NCI-H1092 treated with DMSO at 0.1 percent for 48 hours (cell line): Measurements from ENCODE around the gene PGC.

ENCODE experiments used
- DNase-seq: peaks from one replicate; lab custom pipeline; 2025; lab: John Stamatoyannopoulos, UW

PGC gene

DNA sequence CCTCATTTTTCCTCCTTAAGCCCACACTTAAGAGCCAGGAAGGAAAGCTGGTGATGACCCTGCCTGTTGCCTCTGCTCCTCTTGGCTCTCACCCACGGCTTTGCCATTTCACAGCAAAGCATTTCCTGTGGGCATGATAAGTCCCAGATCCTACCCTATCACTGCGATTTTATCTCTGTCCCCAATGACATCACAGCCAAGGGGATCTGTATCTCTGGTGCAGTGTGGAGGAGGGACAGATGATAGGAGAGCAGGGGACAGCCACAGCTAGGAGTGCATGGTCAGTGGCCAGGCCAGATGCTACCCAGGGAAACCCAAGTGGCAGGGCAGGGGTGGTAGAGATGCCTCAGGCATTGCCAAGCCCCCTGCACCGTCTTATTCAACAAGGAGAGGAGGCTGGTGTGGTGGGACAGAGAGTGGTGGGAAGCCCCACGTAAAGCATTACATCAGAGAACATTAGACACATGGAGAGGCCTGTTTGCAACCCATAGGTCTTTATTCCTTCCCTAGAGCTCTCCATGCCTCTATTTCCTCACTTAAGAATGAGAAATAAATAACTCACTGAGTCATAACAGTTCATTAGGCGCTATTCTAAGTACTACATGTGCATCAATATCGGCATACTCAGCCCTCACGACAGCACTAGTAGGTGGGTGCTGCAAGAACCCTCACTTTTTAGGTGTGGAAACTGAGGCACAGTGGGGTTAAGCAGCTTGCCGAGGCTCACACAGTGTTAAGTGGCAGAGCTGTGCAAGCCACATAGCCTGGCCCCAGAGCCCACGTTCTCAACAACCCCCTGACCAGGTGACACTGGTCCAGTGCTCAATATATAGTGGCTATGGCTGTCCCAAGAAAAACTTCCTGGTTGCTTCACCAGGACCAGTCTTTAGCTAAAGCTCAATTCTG lies 16.4 kb downstream of the PGC start:
- no peak for DNase-seq

DNA sequence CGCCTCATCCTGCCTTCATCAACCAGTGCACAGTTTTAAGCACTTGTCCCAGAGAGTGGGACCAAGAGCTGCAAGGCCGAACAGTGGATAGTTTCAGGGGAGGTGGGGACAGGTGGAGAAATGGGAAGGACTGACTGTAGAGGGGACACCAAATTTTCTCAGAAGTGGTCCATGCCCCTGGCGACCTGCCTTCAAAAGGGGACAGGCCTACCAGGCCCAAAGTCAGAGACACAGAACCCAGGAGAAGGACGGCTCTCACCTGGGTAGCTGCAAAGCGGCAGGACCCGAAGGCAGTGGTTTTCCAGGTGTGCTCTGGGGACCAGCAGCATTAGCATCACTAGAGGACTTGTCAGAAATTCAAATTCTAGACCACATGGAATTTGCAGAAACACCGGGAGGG lies 17.6 kb downstream of the PGC start:
- no peak for DNase-seq

DNA sequence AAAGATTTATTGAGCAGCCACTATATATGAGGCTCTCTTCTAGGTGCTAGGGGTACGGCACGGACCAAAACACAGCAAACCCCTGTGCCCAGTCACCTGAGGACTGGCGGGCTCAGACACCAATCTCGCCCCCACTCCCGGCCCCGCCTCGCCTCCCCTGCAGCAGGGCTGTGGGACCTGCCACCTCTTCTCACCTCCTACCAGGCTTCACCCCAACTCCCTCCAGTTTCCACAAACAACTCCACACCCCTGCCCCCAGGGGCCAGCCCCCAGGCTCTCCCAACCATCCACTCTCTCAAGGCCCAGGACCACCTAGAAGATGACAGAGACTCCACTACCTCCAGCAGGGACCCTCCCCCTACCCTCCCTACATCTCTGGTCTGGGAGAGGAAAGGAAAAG lies 18.2 kb downstream of the PGC start:
- DNase-seq = no peak

DNA sequence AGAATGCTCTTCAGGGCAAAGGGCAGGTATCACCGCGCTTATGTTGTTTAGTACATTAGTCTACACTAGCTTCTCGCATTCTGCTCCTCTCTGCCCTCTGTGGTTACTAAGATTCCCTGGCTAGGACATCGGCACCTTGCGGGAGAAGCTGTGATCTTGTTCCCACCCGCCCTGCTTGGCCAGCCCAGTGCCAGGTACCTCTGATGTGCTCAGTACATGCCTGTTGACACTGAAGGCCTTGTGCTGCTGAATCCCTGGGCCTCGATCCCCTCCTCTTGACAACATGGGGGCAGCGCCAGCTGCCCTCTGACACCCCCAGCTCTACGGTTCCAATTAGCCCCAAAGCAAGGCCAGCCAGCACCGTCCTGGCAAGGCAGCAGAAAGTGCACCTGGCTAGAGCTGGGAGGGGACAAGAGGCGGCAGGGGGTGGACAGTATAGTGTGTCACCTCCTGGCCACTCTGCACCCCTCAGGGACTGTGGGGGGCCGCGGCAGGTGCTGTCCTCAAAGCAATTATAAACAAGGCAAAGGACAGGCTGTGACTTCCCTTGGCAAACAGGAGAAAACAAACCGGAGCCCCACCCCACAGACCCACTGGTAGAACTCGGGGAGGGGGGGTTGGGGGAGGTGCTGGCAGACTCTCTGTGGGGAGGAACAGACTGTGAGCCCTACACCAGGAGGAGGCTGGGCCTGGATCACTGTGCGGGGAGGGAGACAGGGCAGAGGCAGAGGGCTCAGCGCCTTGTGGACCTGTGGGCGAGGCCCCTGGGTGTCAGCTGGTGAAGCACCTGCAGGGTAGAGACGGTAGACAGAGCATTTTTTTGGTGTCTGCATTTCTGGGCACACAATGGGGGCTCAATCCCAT lies 18.9 kb downstream of the PGC start:
- peak; percentile 79 for DNase-seq

DNA sequence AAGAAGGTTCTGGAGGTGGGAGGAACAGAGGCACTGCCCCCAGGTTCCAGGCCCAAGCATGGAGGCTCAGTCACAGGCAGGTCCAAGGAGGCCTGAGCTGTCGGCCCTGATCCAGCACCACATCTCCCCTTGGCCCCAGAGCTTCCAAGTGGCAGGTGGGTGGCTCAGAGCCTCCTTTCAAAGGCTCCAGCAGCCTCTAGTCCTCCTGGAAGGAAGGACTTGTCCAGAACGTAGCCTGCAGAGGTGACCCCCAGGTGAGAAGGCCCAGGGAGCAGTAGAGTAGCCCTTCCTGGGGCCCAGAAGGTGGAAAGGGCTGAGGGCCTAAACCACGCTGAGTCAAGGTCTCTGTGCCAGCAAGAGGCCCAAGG lies 19.5 kb downstream of the PGC start:
- no peak for DNase-seq

DNA sequence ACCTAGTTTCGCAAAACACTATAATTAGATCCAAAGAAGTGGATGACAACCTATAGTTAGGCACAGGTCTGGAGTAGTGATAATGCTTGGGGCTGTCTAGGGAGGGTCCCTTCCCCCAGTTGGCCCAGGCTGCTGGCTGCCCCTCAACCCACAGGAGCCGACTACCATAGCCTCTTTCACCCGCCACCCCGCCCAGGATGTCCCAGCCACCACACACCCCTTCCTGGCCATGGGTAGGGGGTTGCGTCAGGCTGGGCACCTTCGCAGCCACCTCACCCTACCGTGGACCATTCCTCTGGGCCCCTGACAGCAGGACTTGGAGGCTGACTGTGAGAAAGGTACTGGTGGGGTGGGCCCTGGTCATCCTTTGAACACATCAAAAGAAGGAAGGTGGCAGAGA lies 20.3 kb downstream of the PGC start:
- no peak for DNase-seq

DNA sequence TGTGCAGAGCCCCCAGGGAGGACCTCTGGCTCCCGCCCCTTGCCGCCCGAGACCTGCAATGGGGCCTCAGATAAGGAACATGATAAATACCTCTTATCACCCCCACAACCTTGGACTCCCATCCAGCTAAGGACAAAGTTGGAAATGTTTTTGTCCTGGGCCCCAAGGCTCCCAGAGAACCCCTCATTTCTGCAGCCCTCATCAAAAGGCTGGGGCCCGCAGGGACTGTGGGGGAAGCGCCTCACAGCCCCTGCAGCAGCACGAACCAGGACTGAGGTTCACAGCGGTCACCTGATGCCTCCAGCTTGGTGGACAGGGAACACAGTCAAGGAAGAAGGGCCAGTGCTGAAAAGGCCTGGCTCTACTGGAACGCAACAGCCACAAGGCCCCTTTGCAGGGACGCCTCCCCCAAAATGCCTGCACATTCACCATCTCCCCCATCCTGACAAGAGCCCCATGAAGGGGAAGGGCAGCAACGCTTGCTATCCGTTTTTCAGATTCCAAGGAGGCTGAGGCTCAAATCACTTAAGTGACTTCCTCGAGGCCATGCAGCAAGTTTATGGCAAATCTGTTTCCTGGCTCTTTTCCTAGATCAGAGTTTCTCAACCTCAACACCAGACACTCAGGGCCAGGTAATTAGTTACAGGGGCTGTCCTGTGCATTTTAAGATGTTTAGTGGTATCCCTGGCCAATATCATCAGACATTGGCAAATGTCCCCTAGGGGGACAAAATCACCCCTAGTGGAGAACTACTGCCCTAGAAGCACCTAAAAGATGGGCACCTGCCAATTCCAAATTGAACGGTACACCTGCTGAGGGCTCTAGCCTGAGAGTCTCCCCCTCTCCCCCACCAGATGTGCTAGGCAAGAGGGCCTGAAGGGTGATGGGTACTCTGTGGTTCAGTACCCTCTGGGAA lies 22.4 kb downstream of the PGC start:
- no peak for DNase-seq

DNA sequence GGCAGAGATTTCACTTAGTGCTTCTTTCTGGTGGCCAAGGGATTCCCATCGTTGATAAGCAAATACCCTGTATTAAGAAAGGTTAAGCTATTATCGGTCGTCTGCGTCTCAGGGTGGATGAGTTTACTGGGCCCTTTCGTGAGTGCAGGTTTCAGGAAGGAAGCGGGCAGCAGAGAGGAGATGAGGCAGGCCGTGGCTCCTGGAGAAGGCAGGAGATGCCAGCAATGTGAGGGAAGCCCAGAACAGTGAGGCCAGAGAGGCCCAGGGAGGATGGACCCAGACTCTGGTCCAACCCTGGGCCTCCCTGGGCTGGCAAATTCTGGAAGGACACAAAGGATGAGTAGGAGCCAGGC lies 23.0 kb downstream of the PGC start:
- DNase-seq = no peak

DNA sequence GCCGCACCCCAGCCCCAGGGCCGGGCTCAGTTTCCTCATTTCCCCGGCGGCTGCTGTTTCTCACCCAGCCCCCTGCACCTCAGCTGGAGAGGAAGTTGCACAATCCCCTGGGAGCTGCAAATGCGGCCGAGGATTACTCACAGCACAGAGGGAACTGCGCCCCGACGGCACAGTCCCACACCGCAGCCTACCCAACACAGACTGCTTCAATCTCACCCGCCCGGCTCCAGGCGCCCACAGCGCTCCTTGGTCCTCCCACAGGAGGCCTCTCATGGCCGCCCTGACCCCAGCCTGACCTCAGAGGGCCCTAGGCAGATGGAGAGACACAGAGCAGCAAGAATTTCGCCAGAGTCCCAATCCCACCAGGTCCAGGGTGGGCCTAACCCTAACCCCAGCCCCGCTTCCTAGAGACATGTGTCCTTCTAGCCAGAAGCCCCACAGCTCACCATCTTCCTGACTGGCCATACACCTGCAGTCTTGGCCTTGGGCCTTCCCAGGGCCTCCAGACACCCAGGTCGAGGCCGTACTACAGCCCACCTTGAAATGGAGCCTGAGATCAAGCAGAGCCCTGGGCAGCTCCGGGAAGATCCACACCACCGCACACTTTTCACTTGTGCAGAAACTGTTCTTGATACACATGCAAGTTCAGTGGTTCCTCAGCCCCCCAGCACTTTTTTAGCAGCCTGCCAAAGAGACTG lies 23.5 kb downstream of the PGC start:
- DNase-seq = no peak

DNA sequence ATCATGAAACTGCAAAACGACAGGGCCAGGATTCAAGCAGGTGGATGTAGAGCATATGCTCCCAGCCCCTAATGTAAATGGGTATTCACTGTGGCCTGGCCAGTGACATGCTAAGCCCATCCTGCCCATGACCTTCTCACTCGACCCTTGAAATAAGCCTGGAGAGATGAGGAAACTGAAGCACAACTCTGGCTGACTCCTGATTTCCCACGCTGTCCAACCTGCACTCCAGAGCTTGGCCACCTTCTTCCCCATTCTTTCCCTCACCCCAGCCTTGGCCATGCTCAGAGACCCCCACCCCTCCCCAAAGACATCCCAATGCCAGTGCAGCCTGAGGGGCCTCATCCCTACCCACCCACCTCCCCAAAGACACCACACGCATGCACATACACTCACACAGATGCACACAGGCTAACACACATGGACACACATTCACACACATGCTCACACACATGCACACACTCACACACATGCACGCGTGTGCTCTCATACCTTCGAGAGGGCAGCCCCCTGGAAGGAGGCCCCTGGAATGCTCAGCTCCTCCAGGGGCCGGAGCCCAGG lies 24.1 kb downstream of the PGC start:
- no peak for DNase-seq

DNA sequence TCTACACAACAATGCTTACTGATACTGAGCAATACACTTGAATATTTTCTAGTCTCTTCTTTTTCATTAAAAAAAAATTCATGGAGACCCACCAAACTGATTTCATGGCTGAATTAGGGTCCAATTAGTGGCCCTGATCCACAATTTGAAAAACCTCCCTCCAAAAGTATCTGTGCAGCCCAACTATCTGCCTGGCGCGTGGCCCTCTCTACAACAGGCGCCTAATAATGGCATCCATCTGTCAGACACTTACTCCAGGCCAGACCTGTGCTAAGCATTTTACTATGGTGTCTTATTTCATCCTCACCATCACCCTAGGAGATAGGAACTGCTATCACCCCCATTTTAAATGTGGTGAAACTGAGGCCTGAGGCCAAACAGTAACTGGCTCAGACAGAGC lies 25.8 kb downstream of the PGC start:
- DNase-seq = no peak

DNA sequence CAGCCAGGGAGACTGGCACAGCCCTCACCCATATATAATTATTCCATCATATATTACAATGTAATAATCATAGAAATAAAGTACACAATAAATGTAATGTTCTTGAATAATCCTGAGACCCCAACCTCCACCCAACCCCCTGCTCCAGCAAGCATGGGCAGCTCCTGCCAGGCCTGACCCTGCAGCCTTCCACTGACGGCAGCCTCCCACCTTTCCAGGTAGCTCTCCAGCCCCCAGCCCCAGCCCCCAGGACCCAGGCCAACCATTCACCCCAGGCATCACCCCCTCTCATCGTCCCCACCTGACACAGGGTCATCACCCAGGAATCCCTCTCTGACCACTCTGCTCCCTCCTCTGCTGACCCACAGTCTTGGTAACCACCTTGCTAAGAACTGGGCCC lies 26.4 kb downstream of the PGC start:
- DNase-seq = no peak

DNA sequence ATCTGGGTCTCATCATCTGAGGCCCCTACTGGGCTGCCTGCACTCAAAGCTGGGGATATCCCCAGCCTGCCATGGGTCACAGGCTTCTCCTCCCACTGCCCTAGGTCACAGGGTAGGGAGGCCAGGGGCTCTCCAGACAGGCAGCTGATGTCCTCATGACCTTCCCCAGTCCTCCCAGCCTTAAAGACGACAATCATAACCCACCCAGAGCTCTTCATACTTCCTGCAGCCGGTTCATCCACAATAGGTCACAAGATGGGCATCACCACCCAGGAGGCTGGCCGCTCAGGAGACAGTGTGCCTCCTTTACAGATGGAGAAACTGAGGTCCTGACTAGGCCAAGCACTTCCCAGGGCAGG lies 27.0 kb downstream of the PGC start:
- DNase-seq = no peak

DNA sequence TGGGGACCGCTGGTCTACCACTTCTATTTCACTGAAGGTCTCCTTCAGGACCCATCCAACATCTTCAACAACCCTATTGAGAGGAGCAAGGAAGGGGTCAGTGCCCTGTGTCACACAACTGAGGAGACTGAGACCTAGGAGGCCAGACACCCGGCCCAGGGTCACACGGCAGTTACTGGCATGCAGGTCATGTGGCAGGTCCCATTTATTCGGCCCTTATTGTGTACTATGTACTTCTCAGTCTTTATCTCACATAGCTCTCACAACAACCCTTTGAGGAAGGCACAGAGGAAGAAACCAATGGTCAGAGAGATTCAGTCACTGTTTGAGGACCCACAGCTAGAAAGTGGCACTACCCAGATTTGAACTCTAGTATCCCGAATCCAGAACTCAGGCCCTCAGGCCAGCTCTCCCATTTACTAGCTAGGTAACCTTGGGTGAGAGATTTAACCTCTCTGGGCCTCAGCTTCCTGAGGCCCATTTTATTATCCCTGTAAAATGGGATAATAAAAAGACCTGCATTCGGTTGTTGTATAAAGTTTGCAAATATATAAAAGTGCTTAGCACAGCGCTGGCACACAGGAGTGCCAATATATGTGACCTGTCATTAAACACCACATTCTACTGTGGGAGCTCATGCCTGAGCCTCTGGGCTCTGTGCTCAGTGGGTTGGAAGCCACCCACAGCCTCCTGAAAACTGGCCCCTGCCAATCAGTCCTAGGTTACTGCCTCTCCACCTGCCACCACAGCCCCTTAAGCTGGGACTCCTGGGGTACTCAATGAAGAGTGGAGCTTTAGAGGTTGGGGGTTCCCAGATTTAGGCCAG lies 27.5 kb downstream of the PGC start:
- no peak for DNase-seq

DNA sequence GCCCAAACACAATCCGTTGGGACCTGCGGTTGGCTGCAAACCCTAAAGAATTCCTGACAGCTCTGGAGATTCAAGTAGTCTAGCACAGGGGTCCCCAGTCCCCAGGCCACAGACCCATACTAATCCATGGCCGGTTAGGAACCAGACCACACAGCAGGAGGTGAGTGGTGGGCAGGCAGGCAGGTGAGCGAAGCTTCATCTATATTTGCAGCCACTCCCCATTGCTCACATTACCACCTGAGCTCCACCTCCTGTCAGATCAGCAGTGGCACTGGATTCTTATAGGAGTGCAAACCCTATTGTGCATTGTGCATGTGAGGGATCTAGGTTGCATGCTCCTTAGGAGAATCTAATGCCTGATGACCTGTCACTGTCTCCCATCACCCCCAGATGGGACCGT lies 28.4 kb downstream of the PGC start:
- no peak for DNase-seq

DNA sequence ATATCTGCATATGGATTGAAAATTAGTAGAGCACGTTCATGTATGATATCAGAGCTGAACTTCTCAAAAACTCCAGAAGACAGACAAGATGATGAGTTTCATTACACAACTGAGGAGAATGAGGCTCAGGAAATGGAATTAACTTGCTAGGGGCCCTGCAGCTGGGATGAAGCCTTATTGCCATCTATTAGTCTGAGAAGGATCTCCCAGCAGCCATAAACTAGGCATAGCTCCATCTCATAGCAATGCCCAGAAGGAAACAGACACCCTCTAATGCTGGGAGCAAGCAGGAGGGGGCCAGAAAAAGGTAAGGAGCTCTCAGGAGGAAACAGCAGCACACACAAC lies 29.8 kb downstream of the PGC start:
- no peak for DNase-seq

DNA sequence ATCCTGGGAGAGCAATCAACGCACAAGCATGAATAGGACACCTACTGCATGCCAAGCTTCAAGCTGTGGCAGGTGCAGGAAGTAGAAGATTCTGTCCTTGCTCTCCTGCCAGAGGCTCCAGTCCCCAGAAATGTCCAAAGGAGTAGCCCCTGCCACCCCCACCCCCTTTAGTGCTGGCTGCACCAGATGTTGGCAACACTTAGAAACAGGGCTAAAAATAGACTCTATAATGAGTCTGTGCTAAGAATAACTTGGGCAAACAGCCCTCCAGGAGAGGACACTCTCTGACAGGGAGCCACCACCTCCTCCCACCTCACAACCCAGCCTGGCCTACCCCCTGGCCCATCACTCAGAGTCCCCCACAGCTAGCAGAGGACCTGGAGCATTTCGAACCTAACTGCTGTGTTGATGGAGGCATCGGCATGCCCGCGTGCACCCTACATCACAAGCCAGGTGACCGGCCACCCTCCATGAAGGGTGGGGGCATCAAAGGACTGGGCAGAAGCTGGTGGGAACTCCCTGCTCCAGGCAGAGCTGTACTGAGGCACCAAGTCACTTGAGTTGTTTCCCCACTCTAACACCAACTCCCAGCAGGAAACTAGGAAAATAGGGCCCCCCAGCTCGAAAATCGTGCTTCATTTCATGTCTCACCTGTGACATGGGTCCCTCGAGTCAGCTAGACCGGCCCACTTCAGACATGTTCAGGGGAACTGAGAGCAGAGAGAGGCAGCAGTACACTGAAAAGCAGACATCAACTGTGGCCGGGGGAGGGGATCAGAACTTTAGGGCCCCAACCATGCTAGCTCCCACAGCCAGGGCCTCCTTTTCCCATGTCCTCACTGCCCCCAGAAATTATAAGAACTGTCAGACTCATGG lies 30.4 kb downstream of the PGC start:
- DNase-seq = no peak

DNA sequence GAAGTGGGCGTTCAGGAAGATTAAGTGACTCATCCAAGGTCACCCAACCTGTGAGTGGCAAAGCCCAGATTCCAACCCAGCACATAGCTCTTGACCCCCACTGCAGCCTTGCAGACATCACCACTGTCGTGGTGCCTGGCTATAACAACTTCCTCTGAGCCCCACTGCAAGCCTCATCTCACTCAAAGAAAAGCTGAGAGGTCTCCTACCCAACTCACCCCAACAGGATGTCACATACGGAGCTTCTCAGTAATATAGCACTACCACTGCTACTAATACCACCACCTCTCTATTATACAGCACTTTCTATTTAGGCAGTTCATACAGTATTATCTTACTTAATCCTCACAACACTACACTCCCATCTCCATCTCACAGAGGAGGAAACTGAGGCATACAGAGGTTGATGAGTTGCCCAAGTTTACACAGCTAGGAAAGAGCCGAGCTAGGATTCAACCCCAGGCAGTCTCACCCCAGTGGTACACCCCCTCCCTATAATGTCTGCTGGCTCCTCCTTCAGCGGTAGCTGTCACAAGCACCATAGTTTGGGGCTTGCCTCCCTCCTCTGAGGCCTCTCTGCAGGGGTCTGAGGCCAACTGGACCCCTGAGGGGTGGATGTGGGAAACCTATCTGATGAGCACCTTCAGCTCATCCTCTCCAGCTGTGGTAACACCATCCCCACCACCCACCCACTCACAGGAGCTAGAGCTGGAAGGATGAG lies 31.2 kb downstream of the PGC start:
- no peak for DNase-seq
